ENCODE data around the gene SLC4A1AP. TPM values are rescaled to one million over a fixed set of nuclear protein-coding genes. Genes with fewer than 3 reads are reported as not detected.

SLC4A1AP gene
- total RNA-seq, 1 experiment from 2014 or later = 20.8 TPM

DNA sequence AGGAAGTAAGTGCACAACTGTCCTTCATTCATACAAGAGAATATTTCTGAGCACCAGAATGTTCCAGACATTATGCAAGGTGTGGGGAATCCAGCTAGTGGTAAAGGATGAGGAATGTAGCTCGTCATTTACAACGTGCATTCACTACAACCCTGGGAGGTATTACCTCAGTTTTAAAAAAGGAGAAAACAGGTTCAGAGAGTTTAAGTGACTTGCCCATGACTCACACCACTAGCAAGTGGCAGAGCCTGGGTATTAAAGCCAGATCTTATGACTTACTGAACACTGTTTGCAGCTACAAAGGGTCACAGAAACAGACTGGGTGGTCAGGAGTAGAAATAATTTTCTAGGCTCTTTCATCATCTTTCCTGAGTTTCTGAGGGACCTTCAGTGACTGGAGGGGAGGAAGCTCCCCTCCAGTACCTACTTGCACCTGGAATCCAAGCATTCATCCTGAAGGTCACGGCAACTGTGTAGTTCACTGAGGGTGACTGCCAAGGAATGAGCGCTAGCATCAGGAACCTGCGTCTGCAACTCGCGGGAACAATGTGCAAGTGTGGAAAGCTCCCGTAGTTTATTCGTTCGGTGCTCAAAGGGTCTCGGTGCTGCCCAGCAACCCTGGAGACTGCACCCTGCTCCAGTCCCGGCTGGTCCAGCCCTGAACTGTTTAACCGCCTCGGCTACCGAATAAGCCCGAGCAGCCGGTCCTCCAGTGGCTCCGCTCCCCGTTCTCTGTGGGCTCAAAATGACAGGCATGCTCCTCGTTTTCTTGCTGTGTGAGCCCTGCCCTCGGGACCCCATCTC lies 35.5 kb upstream of the SLC4A1AP start:
- WGBS (ENCODE audit: extremely low coverage, insufficient read length, low lambda C conversion rate) = no CpG with 5 or more reads among the region's 21 CpGs
- Mint-ChIP-seq H3K9me3 (no peaks in the 10 kb centered on the region), H3K4me3 (no peak overlapping the region), H3K27me3 (ENCODE audit: low read depth) (no peaks in the 10 kb centered on the region), H3K4me1 (peaks cover 5 to 21% of the 10 kb centered on the region in 2 experiments), H3K27ac (no peak overlapping the region), H3K36me3 (ENCODE audit: insufficient read depth in 1 of 3, low read depth in 3 of 3) (peaks cover 10 to 37% (median 24%) of the 10 kb centered on the region in 3 experiments)
- Histone ChIP-seq H2BK15ac (ENCODE audit: low read depth, low read length) (no peak overlapping the region), H2BK120ac (ENCODE audit: low read depth, low read length, poor library complexity, severe bottlenecking) (no peak overlapping the region), H2BK5ac (ENCODE audit: insufficient read length, low read length) (no peak overlapping the region), H3K4ac (ENCODE audit: low read depth, low read length) (no peak overlapping the region), H3K14ac (ENCODE audit: insufficient read depth, low read length) (no peak overlapping the region), H4K20me1 (ENCODE audit: control insufficient read depth, insufficient read depth, insufficient read length) (no peaks in the 10 kb centered on the region), H3K27me3 (ENCODE audit: insufficient read depth, low read length) (no peaks in the 10 kb centered on the region), H3T11ph (ENCODE audit: low read length) (no peak overlapping the region), H3K23me2 (ENCODE audit: insufficient read length, low read depth, low read length, poor library complexity, severe bottlenecking) (peaks cover 3% of the 10 kb centered on the region), H3K79me2 (ENCODE audit: insufficient read depth, low read length) (no peaks in the 10 kb centered on the region), H4K8ac (replicated peaks; ENCODE audit: insufficient read length, low read depth, low read length) (no peak overlapping the region), H3K9me3 (ENCODE audit: control insufficient read depth, low read depth, low read length) (no peaks in the 10 kb centered on the region), H4K91ac (ENCODE audit: insufficient read length, low read depth, low read length) (no peak overlapping the region), H2AFZ (ENCODE audit: low read length) (no peak overlapping the region), H3K27ac (ENCODE audit: insufficient read length, low read depth, low read length) (no peak overlapping the region), H2AK5ac (ENCODE audit: insufficient read length, low read length) (no peak overlapping the region), H3K79me1 (ENCODE audit: insufficient read depth, low read depth, low read length, poor library complexity, severe bottlenecking) (no peaks in the 10 kb centered on the region), H4K5ac (ENCODE audit: insufficient read length, low read depth, low read length) (no peak overlapping the region), H3K56ac (ENCODE audit: insufficient read length, low read depth, low read length) (no peak overlapping the region), H3K9ac (ENCODE audit: extremely low read depth, insufficient read length, low read length) (peak overlapping the region; percentile 15), H2BK12ac (ENCODE audit: insufficient read length, low read depth, low read length) (no peak overlapping the region), H3K18ac (ENCODE audit: insufficient read length, low read depth, low read length) (no peak overlapping the region), H3K4me1 (ENCODE audit: insufficient read depth, low read length) (peaks cover 2% of the 10 kb centered on the region; the same call in 1 of the 2 replicates), H3K23ac (ENCODE audit: insufficient read length, low read depth, low read length) (no peak overlapping the region), H3K4me2 (ENCODE audit: insufficient read depth, insufficient read length, low read length) (peak overlapping the region; percentile 52), H2BK20ac (ENCODE audit: low read depth, low read length, poor library complexity, severe bottlenecking) (no peak overlapping the region)
- DNase-seq = no peak
- TF ChIP-seq, protein P1, sequence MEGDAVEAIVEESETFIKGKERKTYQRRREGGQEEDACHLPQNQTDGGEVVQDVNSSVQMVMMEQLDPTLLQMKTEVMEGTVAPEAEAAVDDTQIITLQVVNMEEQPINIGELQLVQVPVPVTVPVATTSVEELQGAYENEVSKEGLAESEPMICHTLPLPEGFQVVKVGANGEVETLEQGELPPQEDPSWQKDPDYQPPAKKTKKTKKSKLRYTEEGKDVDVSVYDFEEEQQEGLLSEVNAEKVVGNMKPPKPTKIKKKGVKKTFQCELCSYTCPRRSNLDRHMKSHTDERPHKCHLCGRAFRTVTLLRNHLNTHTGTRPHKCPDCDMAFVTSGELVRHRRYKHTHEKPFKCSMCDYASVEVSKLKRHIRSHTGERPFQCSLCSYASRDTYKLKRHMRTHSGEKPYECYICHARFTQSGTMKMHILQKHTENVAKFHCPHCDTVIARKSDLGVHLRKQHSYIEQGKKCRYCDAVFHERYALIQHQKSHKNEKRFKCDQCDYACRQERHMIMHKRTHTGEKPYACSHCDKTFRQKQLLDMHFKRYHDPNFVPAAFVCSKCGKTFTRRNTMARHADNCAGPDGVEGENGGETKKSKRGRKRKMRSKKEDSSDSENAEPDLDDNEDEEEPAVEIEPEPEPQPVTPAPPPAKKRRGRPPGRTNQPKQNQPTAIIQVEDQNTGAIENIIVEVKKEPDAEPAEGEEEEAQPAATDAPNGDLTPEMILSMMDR (conservative IDR thresholded peaks at IDR 0.05) = no peak

Data from H9 (cell line).